Mesendoderm (in vitro differentiated cells): ENCODE data around the gene SH3GL1. TPM values are rescaled to one million over a fixed set of nuclear protein-coding genes. Genes with fewer than 3 reads are reported as not detected.

ENCODE experiments used
- DNase-seq: peaks from one replicate; pipeline ENCODE4 v3.0.0; 2013
- H2AK5ac ChIP-seq: 2 replicates; pipeline ENCODE4 v1.6.1; 2013; ENCODE audit warnings: low read length, inconsistent platforms
- H2BK120ac ChIP-seq: 2 replicates; pipeline ENCODE4 v1.6.1; 2013; ENCODE audit warnings: low read depth, mild to moderate bottlenecking, low read length, moderate library complexity, mixed read lengths
- H2BK15ac ChIP-seq: replicated peaks from 2 replicates; pipeline ENCODE4 v1.6.1; 2013; ENCODE audit warnings: low read depth, mild to moderate bottlenecking, moderate library complexity
- H2BK5ac ChIP-seq: 2 replicates; pipeline ENCODE4 v1.6.1; 2013; ENCODE audit warnings: low read length, inconsistent platforms
- H3K18ac ChIP-seq: 2 replicates; pipeline ENCODE4 v1.6.1; 2013; ENCODE audit warnings: mild to moderate bottlenecking, low read length, mixed read lengths
- H3K23ac ChIP-seq: one replicate; pipeline ENCODE4 v1.6.1; 2013; ENCODE audit warnings: low read length
- H3K27ac ChIP-seq: 2 replicates; pipeline ENCODE4 v1.5.1; 2013; ENCODE audit warnings: low read depth, mild to moderate bottlenecking, inconsistent platforms, low read length, moderate library complexity
- H3K27me3 ChIP-seq: 2 replicates; pipeline ENCODE4 v1.6.1; 2013; ENCODE audit warnings: low read length, control low read depth, mild to moderate bottlenecking, inconsistent platforms; ENCODE audit not compliant: insufficient read depth, poor library complexity
- H3K36me3 ChIP-seq: 2 replicates; pipeline ENCODE4 v1.6.1; 2013; ENCODE audit warnings: low read length, inconsistent platforms; ENCODE audit not compliant: control insufficient read depth, insufficient read depth
- H3K4ac ChIP-seq: one replicate; pipeline ENCODE4 v1.6.1; 2013; ENCODE audit warnings: low read depth, mild to moderate bottlenecking, low read length, moderate library complexity
- H3K4me1 ChIP-seq: 2 replicates; pipeline ENCODE4 v1.6.1; 2013; ENCODE audit warnings: low read depth, low read length, inconsistent platforms; ENCODE audit not compliant: control insufficient read depth
- H3K4me2 ChIP-seq: 2 replicates; pipeline ENCODE4 v1.6.1; 2013; ENCODE audit warnings: low read length
- H3K4me3 ChIP-seq: 2 replicates; pipeline ENCODE4 v1.5.1; 2013; ENCODE audit warnings: mild to moderate bottlenecking, low read length
- H3K56ac ChIP-seq: one replicate; pipeline ENCODE4 v1.6.1; 2013; ENCODE audit warnings: low read length
- H3K79me1 ChIP-seq: 2 replicates; pipeline ENCODE4 v1.6.1; 2013; ENCODE audit warnings: low read length, inconsistent platforms
- H3K79me2 ChIP-seq: 2 replicates; pipeline ENCODE4 v1.6.1; 2013; ENCODE audit warnings: mild to moderate bottlenecking, low read length; ENCODE audit not compliant: control insufficient read depth, insufficient read depth
- H3K9ac ChIP-seq: 2 replicates; pipeline ENCODE4 v1.6.1; 2013; ENCODE audit warnings: low read length, inconsistent platforms
- H4K5ac ChIP-seq: one replicate; pipeline ENCODE4 v1.6.1; 2013; ENCODE audit warnings: low read length
- H4K8ac ChIP-seq: one replicate; pipeline ENCODE4 v1.6.1; 2013; ENCODE audit warnings: low read depth, mild to moderate bottlenecking, control low read depth, low read length, moderate library complexity
- WGBS: extraction: QIAGEN DNeasy Blood & Tissue Kit; methylation state at CpG from one replicate; pipeline ENCODE4 v1.1.7; 2013; ENCODE audit warnings: low lambda C conversion rate, missing lambda C conversion rate; ENCODE audit not compliant: insufficient coverage; ENCODE audit errors: extremely low coverage; 5-methylcytosine and 5-hydroxymethylcytosine counted together
- polyA plus RNA-seq, 2 experiments: library from polyadenylated mRNA; stranded (reverse); fragments of 200-250 nt; gene quantifications; one replicate each; pipeline ENCODE4 v1.2.3, GENCODE V29; 2013

Gene SH3GL1, protein sequence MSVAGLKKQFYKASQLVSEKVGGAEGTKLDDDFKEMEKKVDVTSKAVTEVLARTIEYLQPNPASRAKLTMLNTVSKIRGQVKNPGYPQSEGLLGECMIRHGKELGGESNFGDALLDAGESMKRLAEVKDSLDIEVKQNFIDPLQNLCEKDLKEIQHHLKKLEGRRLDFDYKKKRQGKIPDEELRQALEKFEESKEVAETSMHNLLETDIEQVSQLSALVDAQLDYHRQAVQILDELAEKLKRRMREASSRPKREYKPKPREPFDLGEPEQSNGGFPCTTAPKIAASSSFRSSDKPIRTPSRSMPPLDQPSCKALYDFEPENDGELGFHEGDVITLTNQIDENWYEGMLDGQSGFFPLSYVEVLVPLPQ
- 103 TPM for polyA plus RNA-seq (2013, experiment 1 of 2)
- polyA plus RNA-seq (2013, experiment 2 of 2): 105 TPM

DNA sequence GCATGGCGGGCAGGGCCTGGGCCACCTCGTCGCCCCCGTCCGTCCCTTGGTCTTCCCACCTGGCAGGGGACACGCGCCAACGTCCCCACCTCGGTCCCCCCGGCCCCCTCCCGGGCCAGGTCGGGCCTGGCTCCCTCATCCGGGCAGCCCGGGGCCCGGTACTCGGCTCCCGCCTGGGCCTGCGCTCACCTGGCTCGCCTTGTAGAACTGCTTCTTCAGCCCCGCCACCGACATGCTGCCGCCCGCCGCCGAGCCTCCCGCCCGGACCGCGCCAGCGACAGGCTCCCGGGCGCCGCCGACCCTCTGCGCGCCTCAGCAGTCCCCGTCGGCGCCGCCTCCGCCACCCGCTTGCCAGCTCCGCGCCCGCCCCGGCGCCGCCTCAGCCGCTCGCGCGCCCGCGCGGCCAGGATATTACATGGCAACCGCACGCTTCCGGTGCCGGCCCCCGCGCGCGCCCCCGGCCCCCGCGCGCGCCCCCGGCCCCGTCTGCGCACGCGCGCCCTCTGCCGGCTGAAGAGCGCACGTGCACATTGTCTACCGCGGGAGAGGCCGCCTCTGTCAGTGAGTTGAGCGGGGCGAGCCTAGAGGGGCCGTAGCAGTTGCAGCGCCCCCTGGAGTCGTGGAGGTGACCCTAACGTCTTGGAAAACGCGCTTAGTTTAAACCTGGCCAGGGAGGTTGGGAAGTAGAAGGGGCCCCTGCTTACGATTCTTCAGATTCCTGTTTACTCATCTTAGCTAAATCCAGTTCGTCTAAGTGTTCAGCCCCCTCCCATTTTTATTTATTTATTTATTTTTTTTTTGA, at the start of gene SH3GL1:
TSS of gene SH3GL1 (minus strand) at position 413 of the 802 bp plus-strand sequence. CDS start at position 234, 179 bp downstream.
- peak; percentile 93 for DNase-seq

DNA sequence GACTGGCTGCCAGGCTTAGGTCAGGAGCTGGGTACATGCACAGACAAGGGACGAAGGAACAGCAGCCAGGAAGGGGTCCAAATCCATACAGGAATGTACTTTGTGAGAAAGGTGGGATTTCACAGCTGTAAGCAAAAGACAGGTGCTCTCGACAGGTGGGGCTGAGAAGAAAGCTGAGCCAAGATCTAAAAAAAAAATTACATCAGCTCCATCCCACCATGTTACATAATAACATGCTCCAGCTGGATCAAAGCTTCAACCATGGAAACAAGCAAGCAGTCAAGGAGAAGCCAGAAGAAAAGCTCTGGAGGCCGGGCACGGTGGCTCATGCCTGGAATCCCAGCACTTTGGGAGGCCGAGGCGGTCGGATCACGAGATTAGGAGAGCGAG, 49.3 kb upstream of the SH3GL1 start:
- Histone ChIP-seq H3K4me2 (no peak overlapping the region), H3K4ac (no peak overlapping the region), H3K27me3 (no peaks in the 10 kb centered on the region), H3K4me3 (no peak overlapping the region), H2BK15ac (no peak overlapping the region), H2BK120ac (no peak overlapping the region), H4K8ac (no peak overlapping the region), H4K5ac (no peak overlapping the region), H3K36me3 (peaks cover 5% of the 10 kb centered on the region), H3K23ac (no peak overlapping the region), H3K27ac (no peak overlapping the region), H3K9ac (no peak overlapping the region), H3K56ac (no peak overlapping the region), H3K79me1 (no peaks in the 10 kb centered on the region), H2BK5ac (no peak overlapping the region), H2AK5ac (no peak overlapping the region), H3K4me1 (no peaks in the 10 kb centered on the region), H3K79me2 (no peaks in the 10 kb centered on the region), H3K18ac (no peak overlapping the region)
- DNase-seq: no peak
- no CpG with 5 or more reads among the region's 9 CpGs for WGBS

More for the DNA sequence above, at the start of gene SH3GL1:
- WGBS: no CpG with 5 or more reads among the region's 90 CpGs
- H3K4me3 ChIP-seq: peak within 1 kb of the TSS; percentile 93
- peaks cover 16% of the 10 kb centered on the region for H3K79me1 ChIP-seq
- H3K4me2 ChIP-seq: peak within 1 kb of the TSS; percentile 99
- no peak within 1 kb of the TSS for H3K27ac ChIP-seq
- H3K79me2 ChIP-seq: peaks cover 52% of the 10 kb centered on the region
- no peaks in the 10 kb centered on the region for H3K4me1 ChIP-seq
- H3K9ac ChIP-seq: peak within 1 kb of the TSS; percentile 96
- H3K36me3 ChIP-seq: no peaks in the 10 kb centered on the region
- peak within 1 kb of the TSS; percentile 95 for H3K56ac ChIP-seq
- H3K23ac ChIP-seq: peak within 1 kb of the TSS; percentile 81
- H2BK5ac ChIP-seq: peak within 1 kb of the TSS; percentile 33
- no peak within 1 kb of the TSS for H2BK120ac ChIP-seq
- H2AK5ac ChIP-seq: no peak within 1 kb of the TSS
- no peak within 1 kb of the TSS for H4K5ac ChIP-seq
- H2BK15ac ChIP-seq: no peak within 1 kb of the TSS
- peak within 1 kb of the TSS; percentile 60 for H4K8ac ChIP-seq
- no peaks in the 10 kb centered on the region for H3K27me3 ChIP-seq
- peak within 1 kb of the TSS; percentile 85 for H3K18ac ChIP-seq
- H3K4ac ChIP-seq: peak within 1 kb of the TSS; percentile 77

DNA sequence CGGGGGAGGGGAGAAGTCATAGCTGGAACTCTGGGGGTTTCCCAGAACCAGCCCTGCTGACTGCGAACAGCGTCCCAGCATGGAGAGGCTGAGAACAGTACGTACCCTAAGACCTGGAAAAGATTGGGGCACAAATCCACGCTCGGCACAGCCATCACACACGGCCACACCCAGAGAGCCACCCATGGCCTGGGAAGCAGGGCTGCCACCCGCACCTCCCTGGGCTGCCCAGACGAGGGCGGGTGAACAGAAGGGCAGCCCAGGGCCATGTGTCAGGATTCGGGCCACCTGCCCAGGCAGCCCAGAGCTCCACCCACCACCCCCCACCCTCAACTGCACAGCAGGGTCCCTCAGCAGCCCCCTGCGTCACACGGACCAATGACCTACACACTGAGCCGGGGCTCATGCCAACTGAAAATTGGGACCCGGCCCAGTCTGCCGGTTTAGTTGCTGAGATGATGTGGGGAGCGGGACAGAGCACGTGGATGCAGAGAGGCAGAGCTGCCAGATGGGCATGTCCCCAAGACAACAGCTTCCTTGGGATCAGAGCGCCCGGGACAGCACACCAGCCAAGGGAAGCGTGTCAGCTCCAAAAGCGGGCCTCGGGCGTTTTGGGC, 48.8 kb upstream of the SH3GL1 start:
- no peak overlapping the region for H3K23ac ChIP-seq
- H3K27ac ChIP-seq: no peak overlapping the region
- no peak overlapping the region for H4K8ac ChIP-seq
- H3K4me1 ChIP-seq: no peaks in the 10 kb centered on the region
- H4K5ac ChIP-seq: no peak overlapping the region
- no peak overlapping the region for H2BK5ac ChIP-seq
- H2AK5ac ChIP-seq: no peak overlapping the region
- no peak for DNase-seq
- H3K56ac ChIP-seq: no peak overlapping the region
- H2BK15ac ChIP-seq: no peak overlapping the region
- no peaks in the 10 kb centered on the region for H3K27me3 ChIP-seq
- H3K18ac ChIP-seq: no peak overlapping the region
- no CpG with 5 or more reads among the region's 24 CpGs for WGBS
- H3K4ac ChIP-seq: no peak overlapping the region
- H3K36me3 ChIP-seq: peaks cover 5% of the 10 kb centered on the region
- no peaks in the 10 kb centered on the region for H3K79me2 ChIP-seq
- H3K79me1 ChIP-seq: no peaks in the 10 kb centered on the region
- no peak overlapping the region for H3K9ac ChIP-seq
- no peak overlapping the region for H3K4me3 ChIP-seq
- H3K4me2 ChIP-seq: no peak overlapping the region
- H2BK120ac ChIP-seq: no peak overlapping the region

DNA sequence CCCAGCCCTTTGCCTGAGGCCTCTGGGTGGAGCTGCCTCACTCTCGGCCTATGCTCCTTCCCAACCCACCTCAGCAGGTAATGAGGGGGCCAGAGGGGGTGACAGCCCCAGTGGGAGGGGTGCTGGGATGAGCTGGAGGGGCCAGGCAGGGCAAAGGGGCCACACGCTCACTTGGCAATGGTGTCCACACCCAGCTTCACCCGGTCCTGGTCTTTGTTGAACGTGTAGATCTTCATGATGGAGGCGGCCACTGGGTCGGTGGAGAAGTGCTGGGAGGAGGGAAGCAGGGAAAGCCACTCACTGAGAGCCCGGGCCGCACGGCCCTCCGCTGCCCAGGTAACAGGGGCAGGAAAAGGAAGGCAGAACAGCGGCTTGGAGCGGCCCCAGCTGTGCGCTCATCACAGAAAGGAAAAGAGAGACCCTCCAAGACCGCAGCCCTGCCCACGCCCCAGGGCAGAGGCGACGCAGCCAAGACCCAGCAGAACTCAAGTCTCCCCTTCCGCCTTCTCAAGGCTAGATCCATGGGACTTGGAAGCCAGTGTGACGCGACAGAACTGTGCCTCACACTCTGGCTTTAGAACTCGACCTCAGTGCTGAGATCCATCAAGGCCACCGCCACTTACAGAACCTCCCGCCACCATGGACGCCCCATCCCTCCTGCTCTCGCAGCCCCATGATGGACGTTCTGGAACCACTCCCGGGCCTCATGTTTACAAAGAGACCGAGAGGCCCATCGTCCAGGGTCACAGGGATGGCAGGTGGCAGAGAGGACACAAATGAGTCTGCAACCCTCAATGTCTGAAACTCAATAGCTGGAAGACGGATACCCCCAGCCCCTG, 48.0 kb upstream of the SH3GL1 start:
- no peak overlapping the region for H2BK5ac ChIP-seq
- no peak overlapping the region for H2AK5ac ChIP-seq
- no peaks in the 10 kb centered on the region for H3K4me1 ChIP-seq
- no peak overlapping the region for H2BK15ac ChIP-seq
- H3K9ac ChIP-seq: no peak overlapping the region
- no peak overlapping the region for H3K27ac ChIP-seq
- no peak overlapping the region for H3K18ac ChIP-seq
- H3K23ac ChIP-seq: no peak overlapping the region
- H3K56ac ChIP-seq: no peak overlapping the region
- no peak overlapping the region for H2BK120ac ChIP-seq
- H3K4me2 ChIP-seq: no peak overlapping the region
- H3K79me2 ChIP-seq: no peaks in the 10 kb centered on the region
- H4K8ac ChIP-seq: no peak overlapping the region
- no peak overlapping the region for H3K4me3 ChIP-seq
- no peak overlapping the region for H4K5ac ChIP-seq
- no peak for DNase-seq
- no CpG with 5 or more reads among the region's 30 CpGs for WGBS
- no peaks in the 10 kb centered on the region for H3K27me3 ChIP-seq
- no peaks in the 10 kb centered on the region for H3K79me1 ChIP-seq
- H3K36me3 ChIP-seq: peaks cover 5% of the 10 kb centered on the region
- H3K4ac ChIP-seq: no peak overlapping the region

DNA sequence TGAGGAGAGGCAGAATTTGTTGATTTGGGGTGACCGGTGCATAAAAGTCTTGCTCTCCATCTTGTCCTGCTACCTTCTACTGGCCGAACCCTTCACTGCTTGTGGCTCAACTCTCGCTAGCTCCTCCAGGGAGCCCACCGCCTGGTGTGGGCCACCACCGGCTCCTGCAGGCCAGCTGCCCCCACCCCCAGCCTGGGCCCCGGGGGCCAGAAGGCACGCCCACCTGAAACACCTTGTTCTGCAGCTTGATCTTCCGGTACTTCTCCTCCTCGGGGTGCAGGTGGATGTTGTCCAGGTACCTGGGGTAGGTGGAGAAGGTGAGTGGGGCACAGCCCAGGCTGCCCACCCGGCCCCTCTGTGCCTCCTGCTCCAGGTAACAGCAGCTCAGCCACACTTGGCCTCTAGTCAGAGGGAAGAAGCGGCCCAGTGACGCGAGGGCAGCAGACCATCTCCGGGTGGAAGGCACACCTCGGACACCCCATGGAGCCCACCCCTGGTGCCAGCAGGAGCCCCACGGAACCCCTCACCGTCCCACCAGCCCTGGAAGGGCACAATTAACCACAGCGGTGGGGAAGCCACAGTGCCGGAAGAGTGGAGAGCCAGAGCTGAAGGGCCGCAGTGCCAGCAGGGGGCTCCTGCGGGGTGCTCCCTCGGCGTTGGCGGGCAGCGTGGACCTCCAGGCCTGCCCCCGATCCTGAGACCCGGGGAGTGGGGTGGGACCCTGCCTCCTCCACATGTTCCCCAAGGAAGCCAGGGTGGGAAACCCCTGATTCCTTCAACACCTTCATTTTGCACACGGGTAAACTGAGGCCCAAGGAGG, 47.2 kb upstream of the SH3GL1 start:
- Histone ChIP-seq H3K27me3 (no peaks in the 10 kb centered on the region), H3K79me2 (no peaks in the 10 kb centered on the region), H3K79me1 (no peaks in the 10 kb centered on the region), H3K4me3 (no peak overlapping the region), H3K36me3 (peaks cover 5% of the 10 kb centered on the region), H2BK5ac (no peak overlapping the region), H3K23ac (no peak overlapping the region), H4K5ac (no peak overlapping the region), H3K4me2 (no peak overlapping the region), H3K4me1 (no peaks in the 10 kb centered on the region), H2BK15ac (no peak overlapping the region), H3K4ac (no peak overlapping the region), H4K8ac (no peak overlapping the region), H3K9ac (no peak overlapping the region), H2BK120ac (no peak overlapping the region), H3K27ac (no peak overlapping the region), H2AK5ac (no peak overlapping the region), H3K56ac (no peak overlapping the region), H3K18ac (no peak overlapping the region)
- WGBS: no CpG with 5 or more reads among the region's 28 CpGs
- DNase-seq: no peak
